ENCODE results near the gene TMEM170B. TPM values are rescaled to one million over a fixed set of nuclear protein-coding genes. Genes with fewer than 3 reads are reported as not detected.

Gene TMEM170B
- total RNA-seq, 1 donor from 2014 or later, result 4.3 TPM

DNA sequence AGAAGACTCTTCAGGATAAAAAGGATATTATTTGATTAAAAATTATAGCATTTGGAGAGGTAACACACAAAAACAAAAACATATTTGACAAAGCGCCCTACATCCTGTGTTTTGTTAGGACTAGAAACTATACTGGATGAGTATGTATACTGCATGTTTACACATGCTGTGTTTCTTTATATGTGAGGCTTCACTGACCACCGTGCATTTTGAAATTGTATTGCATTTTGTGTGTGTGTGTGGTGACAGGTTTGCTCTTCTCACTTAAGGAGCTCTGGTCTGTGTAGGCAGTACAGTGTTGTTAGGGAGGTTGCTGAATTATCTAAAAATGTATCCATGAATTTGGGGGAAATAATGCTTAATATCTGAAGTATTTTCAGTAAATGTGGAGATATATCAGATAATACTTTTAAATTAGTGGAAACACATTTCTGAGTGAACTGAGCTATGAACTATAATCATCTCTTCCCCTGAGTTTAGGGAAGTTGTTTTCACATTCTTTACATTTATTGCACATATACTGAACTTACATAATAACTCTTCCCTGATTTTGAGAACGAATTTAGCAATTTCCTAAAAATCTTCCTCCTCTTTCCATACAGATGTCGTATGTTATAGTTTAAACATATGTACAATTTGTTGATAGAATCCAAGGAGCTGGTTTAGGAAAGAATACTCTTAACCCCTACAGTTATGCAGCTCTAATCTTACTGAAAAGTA is 43.3 kb downstream of the TMEM170B start:
- no peak for ATAC-seq
- DNase-seq (ENCODE audit: low spot score), result no peak

DNA sequence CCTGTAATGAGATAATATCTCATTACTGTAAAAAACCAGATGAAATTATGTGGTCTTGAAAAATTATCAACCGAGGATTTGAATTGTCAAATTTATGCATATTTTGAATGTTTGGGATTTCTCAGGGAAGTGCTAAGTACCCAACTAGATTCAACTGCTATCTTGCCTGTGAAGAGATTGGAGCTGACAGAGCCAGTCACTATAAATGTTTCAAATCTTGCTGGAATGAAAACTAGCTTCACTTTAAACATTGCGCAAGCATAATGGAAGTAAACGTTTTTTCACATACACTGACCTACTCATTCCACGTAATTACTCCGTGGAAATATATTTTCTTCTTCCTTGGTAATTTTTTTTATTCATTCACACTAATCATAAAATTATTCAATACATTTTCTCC is 46.7 kb downstream of the TMEM170B start:
- no peak for ATAC-seq
- DNase-seq (ENCODE audit: low spot score), result no peak

DNA sequence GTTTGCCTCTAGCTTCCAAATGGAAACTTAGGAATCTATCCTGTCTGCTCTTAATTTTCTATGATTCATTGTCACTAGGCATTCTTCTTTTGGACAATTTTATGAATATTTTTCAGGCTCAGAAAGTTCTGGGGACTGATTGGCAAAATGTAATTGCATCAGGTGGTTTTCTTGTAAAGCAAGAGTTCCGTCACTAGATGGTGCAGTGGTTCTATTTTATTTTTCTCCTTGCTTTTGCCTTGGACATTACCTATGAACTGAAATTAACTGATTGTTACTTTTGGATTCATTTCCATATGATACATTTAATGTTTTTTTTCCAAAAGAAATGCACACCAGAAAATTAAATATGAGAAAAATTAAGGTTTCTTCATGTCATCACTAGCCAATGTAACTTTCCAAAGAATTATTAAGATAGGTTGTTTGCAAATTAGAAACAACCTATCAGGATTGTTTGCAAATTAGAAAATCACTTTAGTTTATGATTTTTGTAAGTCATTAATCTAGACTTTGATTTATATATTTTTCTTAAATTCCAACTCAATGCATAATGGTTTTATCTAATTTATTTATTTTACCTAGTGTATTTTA is 48.0 kb downstream of the TMEM170B start:
- DNase-seq (ENCODE audit: low spot score) (no peak), ATAC-seq (peak; percentile 82)

DNA sequence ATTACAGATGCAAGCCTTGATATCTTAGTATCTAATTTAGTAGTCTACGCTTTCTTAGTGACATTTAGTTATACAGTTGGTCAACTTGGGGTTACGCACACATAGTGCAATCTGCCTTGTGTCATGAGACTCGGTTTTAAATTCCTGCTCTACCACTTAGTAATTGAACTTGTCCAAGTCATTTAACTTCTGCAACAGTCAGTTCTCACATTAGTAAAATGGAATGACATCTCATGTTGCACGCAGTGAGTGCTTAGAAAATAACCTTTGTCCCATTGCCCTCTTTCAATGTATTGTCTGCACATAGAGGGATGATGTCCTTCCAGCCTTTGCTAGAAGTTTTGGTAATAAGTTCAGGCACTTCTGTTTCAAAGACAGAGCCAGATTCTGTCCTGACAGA is 48.6 kb downstream of the TMEM170B start:
- DNase-seq (ENCODE audit: low spot score), result no peak
- peak; percentile 69 for ATAC-seq

DNA sequence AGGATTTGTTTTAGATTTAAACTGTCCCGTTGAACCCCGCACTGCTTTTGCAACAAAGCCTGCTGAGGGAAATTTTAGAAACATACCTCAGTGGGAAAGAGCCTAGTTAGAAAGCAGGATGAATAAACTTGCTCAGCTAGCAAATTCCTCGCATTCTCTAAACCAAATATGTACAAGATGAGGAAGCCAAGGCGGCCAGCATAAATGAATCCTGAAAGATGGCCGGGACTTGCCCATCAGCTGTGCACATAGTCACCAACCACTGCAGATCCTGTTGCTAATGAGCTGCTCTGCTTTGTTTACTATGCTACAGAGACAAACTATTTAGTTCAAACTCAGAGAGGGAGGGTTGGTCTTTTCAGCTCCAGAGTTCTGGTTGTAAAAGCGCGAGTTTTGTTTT is 49.0 kb downstream of the TMEM170B start:
- DNase-seq (ENCODE audit: low spot score) (no peak), ATAC-seq (peak; percentile 36)

DNA sequence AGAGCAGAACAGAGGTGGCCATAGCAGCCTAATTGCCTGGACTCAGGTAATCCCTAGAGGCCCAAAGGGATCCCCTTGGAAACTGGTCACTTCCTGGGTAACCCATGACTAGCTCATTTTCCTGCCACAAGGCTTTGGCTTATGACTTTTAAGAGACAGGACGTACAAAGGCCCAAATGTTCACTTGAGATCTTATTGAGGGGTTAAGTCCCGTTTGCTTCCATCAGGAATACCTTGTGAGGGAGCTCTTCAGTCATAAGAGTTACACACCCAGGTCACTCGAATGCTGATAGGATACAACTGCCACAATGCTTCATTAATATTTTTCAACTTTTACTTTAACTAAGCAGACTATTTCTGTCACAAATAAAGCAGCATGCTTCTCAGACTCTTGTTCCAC is 51.7 kb downstream of the TMEM170B start:
- ATAC-seq, result no peak
- no peak for DNase-seq (ENCODE audit: low spot score)

DNA sequence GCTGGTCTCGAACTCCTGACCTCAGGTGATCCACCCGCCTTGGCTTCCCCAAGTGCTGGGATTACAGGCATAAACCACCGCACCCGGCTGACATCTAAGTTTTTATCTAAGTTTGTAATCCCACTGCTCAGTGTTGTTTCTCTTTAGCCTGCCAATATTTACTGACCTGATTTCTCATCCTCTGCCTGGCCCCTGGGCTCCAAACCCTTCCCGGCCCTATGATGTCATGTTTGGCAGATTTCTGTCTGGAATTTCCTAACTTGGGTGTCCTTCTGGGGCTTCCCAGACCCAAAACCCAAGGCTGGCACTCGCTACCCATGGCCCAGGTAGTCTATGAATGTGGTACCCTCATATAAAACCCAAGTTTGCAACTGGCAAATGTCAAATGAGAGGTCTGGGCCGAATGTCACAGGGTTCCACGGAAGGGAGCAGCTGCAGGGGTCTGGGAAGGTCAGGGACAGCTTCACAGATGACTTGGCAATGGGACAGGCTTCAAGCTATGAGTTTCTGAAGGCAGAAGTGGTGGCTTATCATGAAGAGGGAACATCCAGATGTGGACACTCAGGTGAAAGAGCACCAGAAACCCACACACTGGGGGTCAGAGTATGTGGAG is 54.9 kb downstream of the TMEM170B start:
- ATAC-seq, result peak; percentile 96

DNA sequence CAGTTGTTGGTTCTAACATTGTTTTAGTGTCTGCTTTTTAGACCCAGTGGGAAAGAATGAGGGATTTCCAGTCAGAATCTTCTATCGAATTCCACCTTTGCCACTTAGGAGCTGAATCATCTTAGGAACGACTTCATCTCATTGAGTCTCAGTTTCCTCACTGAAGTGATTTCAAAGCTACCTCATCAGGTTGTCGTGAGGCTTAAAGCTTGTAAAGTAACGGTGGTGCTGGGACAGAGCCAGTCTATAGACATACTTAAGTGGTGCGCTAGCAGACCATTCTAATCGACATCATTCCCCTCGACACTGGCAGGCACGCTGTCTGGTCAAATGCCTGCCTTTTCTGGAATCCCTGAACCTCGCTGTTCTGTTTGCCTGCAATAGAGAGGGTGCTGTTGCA is 55.5 kb downstream of the TMEM170B start:
- DNase-seq (ENCODE audit: low spot score) (no peak), ATAC-seq (no peak)

More for the DNA sequence above, 54.9 kb downstream of the TMEM170B start:
- DNase-seq (ENCODE audit: low spot score), result peak; percentile 59

DNA sequence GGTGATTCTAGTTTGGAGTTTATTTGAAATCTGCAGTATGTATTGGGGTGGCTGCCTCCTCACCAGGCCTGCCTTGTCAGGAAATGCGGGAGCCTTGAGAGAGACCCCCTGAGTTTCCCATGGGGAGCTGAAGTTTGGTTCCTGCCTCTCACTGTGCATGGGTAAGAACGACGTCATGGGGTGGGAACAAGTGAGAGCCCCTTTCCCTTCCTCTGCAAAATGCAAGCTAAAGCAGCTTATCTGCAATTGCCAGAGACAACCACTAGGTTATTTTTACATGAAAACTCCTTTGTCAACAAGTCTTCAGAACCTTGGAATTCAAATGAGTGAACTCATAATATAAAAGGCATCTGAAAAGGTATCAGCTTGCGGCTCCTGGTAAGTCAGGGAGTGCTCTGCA is 58.4 kb downstream of the TMEM170B start:
- DNase-seq (ENCODE audit: low spot score) (no peak), ATAC-seq (no peak)

DNA sequence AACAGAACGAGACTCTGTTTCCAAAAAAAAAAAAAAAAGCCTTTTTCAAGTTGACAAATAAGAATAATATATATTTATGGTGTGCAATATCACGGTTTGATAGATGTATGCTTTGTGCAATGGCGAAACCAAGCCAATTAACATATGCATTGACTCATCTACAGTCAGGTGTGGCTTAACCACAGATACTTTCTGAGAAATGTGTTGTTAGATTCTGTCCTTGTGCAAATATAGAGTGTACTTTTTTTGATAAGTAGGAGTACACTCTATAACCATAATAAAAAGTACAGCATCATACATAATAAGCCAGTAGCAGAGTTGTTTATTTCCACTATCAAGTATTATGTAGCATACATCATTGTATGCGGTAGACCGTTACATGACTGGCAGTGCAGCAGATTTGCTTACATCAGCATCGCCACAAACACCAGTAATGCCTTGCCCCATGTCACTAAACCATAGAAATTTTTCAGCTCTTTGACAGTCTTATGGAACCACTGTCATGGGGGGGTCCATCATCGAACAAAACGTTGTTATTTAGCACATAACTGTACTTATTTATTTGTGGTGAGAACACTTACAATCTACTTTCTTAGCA is 59.2 kb downstream of the TMEM170B start:
- ATAC-seq, result no peak
- no peak for DNase-seq (ENCODE audit: low spot score)

DNA sequence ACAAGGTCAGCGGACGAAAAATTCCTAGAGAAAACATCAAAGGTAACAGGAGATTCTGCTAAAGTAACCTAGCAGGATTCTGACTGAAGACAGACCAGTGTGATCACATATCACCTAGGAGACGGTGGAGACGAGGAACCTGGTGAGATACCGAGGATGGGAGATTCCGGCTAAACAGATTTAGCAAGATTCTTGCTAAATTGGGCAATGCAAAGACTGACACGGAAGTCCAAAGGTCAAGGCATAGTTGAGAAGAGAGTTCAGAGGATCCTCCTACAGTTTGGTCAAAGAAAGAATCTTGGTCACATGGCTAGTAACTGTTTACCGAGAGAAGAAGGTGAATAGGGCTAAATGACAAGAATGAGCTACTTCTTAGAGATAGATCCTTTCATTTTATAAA is 61.1 kb downstream of the TMEM170B start:
- ATAC-seq, result peak; percentile 63

DNA sequence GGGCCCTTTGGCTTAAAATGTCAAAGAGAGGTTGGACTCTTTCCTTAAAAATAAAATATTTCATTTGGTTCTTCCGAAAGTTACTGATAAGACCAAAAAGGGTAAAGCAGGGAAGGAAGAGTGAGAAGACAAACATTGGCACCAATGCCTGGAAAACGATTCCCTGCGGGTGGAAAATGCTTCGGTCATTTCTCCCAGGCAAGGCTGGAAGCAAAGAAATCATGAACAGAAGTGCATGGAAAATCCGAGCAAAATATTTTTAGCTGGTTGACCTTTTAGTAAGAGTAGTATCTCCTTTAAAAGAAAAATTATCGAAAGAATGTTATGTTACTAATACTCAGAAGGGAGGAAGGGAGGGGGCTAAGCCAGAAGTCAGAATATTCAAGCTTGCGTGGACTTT is 62.7 kb downstream of the TMEM170B start:
- ATAC-seq, result no peak
- DNase-seq (ENCODE audit: low spot score), result no peak

More for the DNA sequence above, 61.1 kb downstream of the TMEM170B start:
- DNase-seq (ENCODE audit: low spot score), result no peak

DNA sequence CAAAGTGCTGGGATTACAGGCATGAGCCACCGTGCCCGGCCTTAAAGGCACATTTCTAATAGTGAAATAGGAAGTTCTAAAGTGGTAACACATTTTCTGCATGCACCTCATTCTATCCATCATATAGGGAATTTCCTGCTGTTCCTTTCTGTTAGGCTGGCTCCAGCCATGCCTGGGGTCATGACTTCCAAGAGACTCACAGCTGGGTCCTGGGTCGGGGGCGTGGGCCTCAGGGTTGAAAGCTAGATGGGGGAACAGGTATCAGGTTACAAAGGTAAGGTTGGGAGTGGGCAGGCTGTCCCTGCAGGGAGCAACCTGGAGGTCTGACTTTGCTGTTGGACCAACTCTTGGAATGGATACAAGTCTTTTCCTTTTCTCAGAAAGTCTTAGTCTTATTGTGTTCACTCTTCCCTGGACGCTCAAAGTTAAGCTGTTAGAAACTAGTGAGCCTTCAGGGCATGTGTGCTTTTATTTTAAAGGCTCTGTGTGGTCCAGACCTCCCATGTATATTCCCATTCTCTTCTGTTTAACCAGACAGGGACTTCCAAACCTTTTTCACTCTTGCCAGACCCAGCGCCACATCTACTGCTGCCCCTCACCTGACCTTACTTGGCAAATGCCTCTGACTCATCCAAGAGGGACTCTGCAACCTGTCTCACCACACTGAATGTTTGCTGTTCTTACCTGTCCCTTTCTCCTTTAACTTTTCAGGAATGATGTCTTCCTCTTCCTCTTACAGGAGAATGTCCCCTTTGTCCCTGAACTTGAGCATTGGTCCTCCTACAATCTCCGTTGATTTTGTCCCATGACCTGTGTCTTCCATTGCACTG is 64.4 kb downstream of the TMEM170B start:
- no peak for ATAC-seq

DNA sequence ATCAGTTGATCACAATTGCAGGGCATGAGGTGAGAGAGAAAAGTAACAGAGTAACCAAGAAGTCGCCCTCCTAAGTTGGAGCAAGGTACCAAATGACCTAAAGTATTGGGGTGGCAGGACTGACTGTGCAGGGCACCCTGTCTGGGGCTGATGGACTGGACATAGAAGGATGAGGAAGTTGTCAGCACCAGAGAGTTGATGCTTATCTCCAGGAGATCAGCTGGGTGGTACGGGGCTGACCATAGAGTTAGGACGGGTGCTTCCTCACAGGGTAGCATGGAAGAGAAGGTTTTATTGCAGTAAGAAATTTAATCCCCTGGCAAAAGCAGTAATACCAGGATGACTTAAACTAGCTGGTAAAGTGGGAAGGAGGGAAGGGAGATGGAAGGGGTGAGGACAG is 66.7 kb downstream of the TMEM170B start:
- ATAC-seq, result no peak
- DNase-seq (ENCODE audit: low spot score), result no peak

More for the DNA sequence above, 64.4 kb downstream of the TMEM170B start:
- no peak for DNase-seq (ENCODE audit: low spot score)

DNA sequence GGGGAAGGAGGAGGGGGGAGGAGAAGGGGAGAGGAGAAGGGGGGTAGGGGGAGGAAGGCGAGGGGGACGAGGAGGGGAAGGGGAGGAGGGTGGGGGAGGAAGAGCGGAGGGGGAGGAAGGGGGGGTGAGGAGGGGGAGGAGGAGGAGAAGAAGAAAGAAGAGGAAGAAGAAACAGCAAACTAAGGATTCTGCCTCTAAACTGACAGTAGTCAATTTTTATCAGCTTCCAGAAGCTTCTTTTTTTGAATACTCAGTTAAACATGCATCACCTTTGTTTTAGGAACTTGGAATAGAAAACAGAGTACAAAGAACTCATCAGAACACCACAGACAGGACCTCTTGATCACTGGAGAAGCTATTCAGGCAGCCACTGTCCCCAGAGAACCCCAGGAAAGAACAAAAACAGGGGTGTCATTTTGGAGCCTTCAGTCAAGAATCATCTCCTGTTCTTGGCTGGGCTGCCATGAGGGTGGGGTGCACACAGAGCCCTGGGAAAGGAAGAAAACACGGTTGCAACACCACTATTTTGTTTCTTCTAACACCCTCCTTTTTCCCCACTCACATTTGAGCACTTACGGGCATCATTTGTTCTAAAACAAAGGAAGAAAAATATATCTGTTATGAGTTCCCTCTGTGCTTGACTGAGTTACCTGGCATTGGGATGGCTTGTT is 67.4 kb downstream of the TMEM170B start:
- no peak for ATAC-seq
- DNase-seq (ENCODE audit: low spot score), result no peak

DNA sequence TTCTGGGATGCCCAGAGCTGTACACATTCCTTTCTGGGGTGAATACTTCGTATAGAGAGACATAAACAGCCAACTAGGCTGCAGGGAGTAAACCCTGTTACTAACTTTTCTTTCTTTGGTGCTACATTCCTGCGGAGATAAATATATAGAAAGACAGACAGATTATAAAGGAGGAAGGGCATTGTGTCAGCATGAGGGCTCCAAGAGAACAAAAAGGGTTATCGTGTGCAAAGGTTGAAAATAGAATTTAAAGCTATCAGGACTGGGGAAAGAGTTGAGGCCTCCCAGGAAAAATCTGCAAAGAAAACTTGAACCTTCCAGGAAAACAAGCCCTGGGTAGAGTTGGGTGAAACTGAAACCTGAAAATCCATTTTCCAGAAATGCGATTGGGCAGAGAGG is 68.0 kb downstream of the TMEM170B start:
- no peak for DNase-seq (ENCODE audit: low spot score)
- no peak for ATAC-seq

DNA sequence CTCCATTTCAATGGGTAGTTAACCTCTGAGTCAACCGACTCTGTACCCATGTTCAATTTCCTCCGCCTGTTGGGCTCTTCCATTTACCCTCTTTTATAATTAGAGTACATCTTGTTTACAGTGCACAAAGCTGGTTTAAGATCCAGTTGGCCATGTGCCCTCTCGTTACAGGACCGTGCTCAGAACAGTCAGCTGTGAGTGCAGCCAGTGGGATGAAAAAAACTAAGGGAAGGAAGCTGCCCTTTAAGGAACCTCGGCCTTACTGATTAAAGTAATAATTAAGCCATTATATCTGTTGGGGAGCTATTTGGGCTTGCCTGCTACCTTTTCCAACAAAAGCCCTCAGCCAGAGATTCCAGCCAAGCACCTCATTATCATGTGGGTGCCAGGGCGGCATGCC is 68.8 kb downstream of the TMEM170B start:
- DNase-seq (ENCODE audit: low spot score) (no peak), ATAC-seq (peak; percentile 33)

DNA sequence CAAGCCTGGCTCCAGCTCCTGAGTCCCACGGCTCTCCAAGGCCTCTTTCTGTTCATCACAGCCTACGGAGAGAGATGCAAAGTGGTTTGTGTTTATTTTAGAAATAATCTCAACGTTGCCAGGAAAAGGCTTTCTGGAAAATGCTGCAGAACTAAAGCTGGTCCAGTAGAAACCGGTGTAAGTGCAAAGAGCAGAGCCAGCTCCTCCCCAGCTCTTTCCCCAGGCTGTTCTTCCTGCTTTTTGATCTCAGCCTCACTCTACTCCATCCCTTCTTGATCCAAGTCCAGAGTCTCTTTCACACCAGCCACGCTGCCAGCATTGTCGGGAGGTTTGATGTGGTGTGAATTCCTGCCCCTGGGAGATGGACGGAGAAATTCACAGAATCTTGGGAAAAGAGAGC is 69.8 kb downstream of the TMEM170B start:
- no peak for DNase-seq (ENCODE audit: low spot score)
- ATAC-seq, result no peak

DNA sequence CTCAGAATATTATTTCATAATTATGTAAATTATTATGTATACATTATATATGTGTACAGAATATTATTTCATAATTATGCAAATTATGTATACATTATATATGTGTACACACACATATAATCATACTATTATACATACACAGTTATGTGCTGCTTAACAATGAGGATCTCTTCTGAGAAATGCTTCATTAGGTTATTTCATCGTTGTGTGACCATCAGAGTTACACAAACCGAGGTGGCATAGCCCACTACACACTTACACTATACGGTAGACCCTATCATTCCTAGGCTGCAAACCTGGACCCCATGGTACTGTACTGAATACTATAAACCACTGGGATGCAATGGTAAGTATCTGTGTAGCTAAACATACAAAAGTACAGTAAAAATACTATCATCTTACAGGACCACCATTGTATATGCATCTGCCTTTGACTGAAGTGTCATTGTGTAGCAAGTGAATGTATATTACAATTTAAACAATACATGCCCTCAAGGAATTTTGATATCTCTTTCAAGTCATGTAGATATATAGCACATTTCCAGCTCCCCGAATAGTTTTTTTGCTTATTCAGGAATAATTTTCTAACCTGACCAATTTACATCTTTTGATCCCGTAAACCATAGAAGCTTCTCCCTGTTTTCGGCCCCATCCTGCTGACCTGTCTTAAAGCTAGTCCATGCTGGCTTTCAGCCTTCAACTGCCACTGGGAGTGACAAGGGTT is 71.2 kb downstream of the TMEM170B start:
- no peak for ATAC-seq
- DNase-seq (ENCODE audit: low spot score), result no peak
